OCI-LY3 (cell line): ENCODE results near the gene TRAF3.

Source experiments
- H2AFZ ChIP-seq: fragments of 200-600, 300-600 bp; shearing (Covaris generic); 2 replicates; pipeline ENCODE4 v1.6.0; 2014; ENCODE audit warnings: antibody characterized with exemption, low read depth, low read length
- H3K27ac ChIP-seq: fragments of 200-600, 300-600 bp; sonication (generic); 2 replicates; pipeline ENCODE4 v1.5.1; 2014; ENCODE audit warnings: mild to moderate bottlenecking, low read length, moderate library complexity, mixed read lengths
- H3K27me3 ChIP-seq: fragments of 200-600, 300-600 bp; sonication (generic); 2 replicates; pipeline ENCODE4 v1.6.1; 2014; ENCODE audit warnings: low read depth, low read length, mixed read lengths
- H3K36me3 ChIP-seq: fragments of 200-600, 300-600 bp; sonication (generic); replicated peaks from 2 replicates; pipeline ENCODE3; 2014; ENCODE audit warnings: low read depth, low read length, mixed read lengths
- H3K4me1 ChIP-seq: fragments of 300-600, 200-600 bp; sonication (generic); 2 replicates; pipeline ENCODE4 v1.6.1; 2014; ENCODE audit warnings: low read length, mixed read lengths
- H3K4me2 ChIP-seq: fragments of 200-600, 300-600 bp; sonication (generic); 2 replicates; pipeline ENCODE4 v1.6.1; 2014; ENCODE audit warnings: low read length, mixed read lengths
- H3K4me3 ChIP-seq: fragments of 300-600, 200-600 bp; sonication (generic); 2 replicates; pipeline ENCODE4 v1.5.1; 2014; ENCODE audit warnings: antibody characterized with exemption, mild to moderate bottlenecking, low read length, moderate library complexity
- H3K79me2 ChIP-seq: fragments of 300-600, 200-600 bp; shearing (Covaris generic); 2 replicates; pipeline ENCODE4 v1.6.1; 2014; ENCODE audit warnings: mild to moderate bottlenecking, low read length, mixed read lengths
- H3K9ac ChIP-seq: fragments of 300-600, 200-600 bp; shearing (Covaris generic); 2 replicates; pipeline ENCODE4 v1.6.0; 2014; ENCODE audit warnings: mild to moderate bottlenecking, low read length, moderate library complexity
- H3K9me3 ChIP-seq: fragments of 200-600, 300-600 bp; shearing (Covaris generic); 2 replicates; pipeline ENCODE4 v1.6.1; 2014; ENCODE audit warnings: low read length, mixed read lengths; ENCODE audit not compliant: insufficient read depth
- H4K20me1 ChIP-seq: fragments of 200-600, 300-600 bp; sonication (generic); 2 replicates; pipeline ENCODE4 v1.6.1; 2016; ENCODE audit warnings: low read length, mixed read lengths; ENCODE audit not compliant: insufficient read depth
- CTCF ChIP-seq: fragments of 200-600, 300-600 bp; sonication (generic); IDR thresholded peaks from 2 replicates; pipeline ENCODE4 v1.5.1; 2014; ENCODE audit warnings: antibody characterized with exemption, low read length, low read depth
- EZH2phosphoT487 ChIP-seq: fragments of 200-600 bp; shearing (Covaris generic); IDR thresholded peaks from 2 replicates; pipeline ENCODE4 v1.6.1; 2018; ENCODE audit warnings: antibody characterized with exemption, mixed run types, low read depth

Gene TRAF3

GRCh38 chr14:102918438-102918837 is 141.2 kb downstream of the TRAF3 start:
- peaks cover 12% of the 10 kb centered on the region for H3K36me3 ChIP-seq
- no peaks in the 10 kb centered on the region for H3K9me3 ChIP-seq
- no peaks in the 10 kb centered on the region for H3K27me3 ChIP-seq
- no peak for TF ChIP-seq EZH2phosphoT487
- no peak for TF ChIP-seq CTCF
- H2AFZ ChIP-seq = no peak overlapping the region
- peaks cover 5% of the 10 kb centered on the region; the same call in 1 of the 2 replicates for H4K20me1 ChIP-seq
- peaks cover 39% of the 10 kb centered on the region for H3K4me1 ChIP-seq
- H3K4me2 ChIP-seq = no peak overlapping the region
- no peak overlapping the region for H3K4me3 ChIP-seq
- H3K9ac ChIP-seq = no peak overlapping the region
- no peaks in the 10 kb centered on the region for H3K79me2 ChIP-seq
- H3K27ac ChIP-seq = no peak overlapping the region

GRCh38 chr14:102920273-102920997 is 143.2 kb downstream of the TRAF3 start:
- Histone ChIP-seq H3K36me3 (peaks cover 12% of the 10 kb centered on the region), H3K9me3 (no peaks in the 10 kb centered on the region), H3K79me2 (no peaks in the 10 kb centered on the region), H3K27me3 (no peaks in the 10 kb centered on the region), H3K9ac (no peak overlapping the region), H3K4me1 (peaks cover 30% of the 10 kb centered on the region), H3K4me2 (no peak overlapping the region), H3K27ac (no peak overlapping the region), H2AFZ (no peak overlapping the region), H4K20me1 (no peaks in the 10 kb centered on the region), H3K4me3 (no peak overlapping the region)
- TF ChIP-seq EZH2phosphoT487 (no peak), CTCF (no peak)

- H3K4me2 ChIP-seq = no peak overlapping the region
- H3K36me3 ChIP-seq = peaks cover 12% of the 10 kb centered on the region
- H3K27me3 ChIP-seq = no peaks in the 10 kb centered on the region
These were observed 143.7 kb downstream of the TRAF3 start for GRCh38 chr14:102920998-102921304.

More at GRCh38 chr14:102920998-102921304, 143.7 kb downstream of the TRAF3 start:
- no peaks in the 10 kb centered on the region for H3K79me2 ChIP-seq
- peaks cover 25% of the 10 kb centered on the region for H3K4me1 ChIP-seq
- no peaks in the 10 kb centered on the region for H4K20me1 ChIP-seq
- no peak overlapping the region for H2AFZ ChIP-seq
- H3K9ac ChIP-seq = no peak overlapping the region
- H3K4me3 ChIP-seq = no peak overlapping the region
- no peak for TF ChIP-seq EZH2phosphoT487
- no peak for TF ChIP-seq CTCF
- H3K27ac ChIP-seq = no peak overlapping the region
- no peaks in the 10 kb centered on the region for H3K9me3 ChIP-seq
